CD8-positive, alpha-beta memory T cell (primary cell): ENCODE results near the gene PTGER1. TPM values are rescaled to one million over a fixed set of nuclear protein-coding genes. Genes with fewer than 3 reads are reported as not detected.

Experiments
- CTCF ChIA-PET: fragments of 350-600 bp; sonication (Branson Sonifier 250); formaldehyde crosslinking; loops from one replicate; lab custom pipeline; 2021; ENCODE audit warnings: antibody characterized with exemption; lab: Charles Lee
- POLR2A ChIA-PET: fragments of 350-600 bp; sonication (Branson Sonifier 250); formaldehyde crosslinking; loops from one replicate; lab custom pipeline; 2021; ENCODE audit warnings: antibody characterized with exemption; lab: Charles Lee
- DNase-seq, 5 donors: peaks; one replicate each; pipeline versions ENCODE4 v3.0.0 to v3.0.0-alpha.2; 2020 to 2022; ENCODE audit warnings: mixed read lengths in 1 of 5
- H3K27ac ChIP-seq: one replicate; pipeline ENCODE4 v1.7.0; 2013; ENCODE audit warnings: low read depth, mild to moderate bottlenecking, low read length, moderate library complexity
- H3K27me3 ChIP-seq: 2 replicates; pipeline ENCODE4 v1.7.0; 2013; ENCODE audit warnings: low read length, mild to moderate bottlenecking; ENCODE audit not compliant: insufficient read depth, poor library complexity, severe bottlenecking
- H3K36me3 ChIP-seq: 2 replicates; pipeline ENCODE4 v1.7.0; 2013; ENCODE audit warnings: mild to moderate bottlenecking, low read length, moderate library complexity; ENCODE audit not compliant: insufficient read depth
- H3K4me1 ChIP-seq: 2 replicates; pipeline ENCODE4 v1.7.0; 2013; ENCODE audit warnings: mild to moderate bottlenecking, low read length, moderate library complexity; ENCODE audit not compliant: insufficient read depth
- H3K4me3 ChIP-seq: 2 replicates; pipeline ENCODE4 v1.7.0; 2013; ENCODE audit warnings: mild to moderate bottlenecking, low read length
- H3K9me3 ChIP-seq: 2 replicates; pipeline ENCODE4 v1.7.0; 2013; ENCODE audit warnings: mild to moderate bottlenecking, low read length
- H3K27ac Mint-ChIP-seq, 8 donors: one replicate each; pipeline ENCODE4 v1.8.0; 2020 to 2021; ENCODE audit warnings: mixed read lengths in 8 of 8, mild to moderate bottlenecking in 6 of 8, inconsistent platforms in 3 of 8, moderate library complexity in 3 of 8
- H3K27me3 Mint-ChIP-seq, 2 donors: one replicate each; pipeline ENCODE4 v1.8.0; 2020 to 2021; ENCODE audit warnings: mixed read lengths in 2 of 2, mild to moderate bottlenecking in 1 of 2, moderate library complexity in 1 of 2
- H3K36me3 Mint-ChIP-seq, 3 donors: one replicate each; pipeline ENCODE4 v1.8.0; 2020 to 2021; ENCODE audit warnings: mixed read lengths in 3 of 3, inconsistent platforms in 1 of 3, mild to moderate bottlenecking in 1 of 3
- H3K4me1 Mint-ChIP-seq, 3 donors: one replicate each; pipeline ENCODE4 v1.8.0; 2020 to 2021; ENCODE audit warnings: mixed read lengths in 3 of 3, inconsistent platforms in 1 of 3, mild to moderate bottlenecking in 1 of 3
- H3K4me3 Mint-ChIP-seq, 7 donors: one replicate each; pipeline ENCODE4 v1.8.0; 2020 to 2021; ENCODE audit warnings: mixed read lengths in 7 of 7, mild to moderate bottlenecking in 6 of 7, moderate library complexity in 4 of 7, inconsistent platforms in 2 of 7
- H3K9me3 Mint-ChIP-seq, 5 donors: one replicate each; pipeline ENCODE4 v1.8.0; 2020 to 2022; ENCODE audit warnings: mixed read lengths in 5 of 5, mild to moderate bottlenecking in 3 of 5, moderate library complexity in 2 of 5, inconsistent platforms in 1 of 5
- polyA plus RNA-seq: library from polyadenylated mRNA; unstranded; fragments of 300-500 nt; fragmentation: Illumina TruSeq; gene quantifications from one replicate; pipeline ENCODE4 v1.2.3, GENCODE V29; 2021
- total RNA-seq, 2 experiments: library from RNA; stranded (reverse); gene quantifications; one replicate each; pipeline ENCODE4 v1.2.3, GENCODE V29; 2021

The PTGER1 gene
- total and polyA plus RNA-seq, 3 experiments from 2014 or later = not detected

DNA sequence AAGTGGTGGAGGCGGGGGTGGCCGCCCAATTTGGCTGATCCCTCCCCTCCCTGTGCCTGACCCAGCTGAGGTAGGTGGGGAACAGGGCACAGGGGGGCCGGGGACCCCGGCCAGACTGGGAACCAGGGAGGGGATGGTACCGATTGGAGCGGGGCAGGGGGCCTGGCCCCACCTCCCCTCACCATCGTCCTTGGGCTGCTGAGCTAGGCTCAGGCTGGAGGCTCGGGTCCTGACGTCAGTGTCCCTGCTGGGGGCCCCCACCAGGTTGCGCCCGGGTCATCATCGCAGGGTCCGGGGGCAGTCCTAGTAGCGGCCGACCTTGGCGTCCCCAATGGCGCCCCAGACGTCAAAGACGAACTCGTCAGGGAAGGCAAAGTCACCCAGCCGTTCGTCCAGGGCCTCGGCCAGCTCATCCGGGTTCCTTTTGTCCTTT is 3.0 kb upstream of the PTGER1 start:
- H3K4me1 ChIP-seq = peaks cover 20% of the 10 kb centered on the region
- H3K36me3 ChIP-seq = no peaks in the 10 kb centered on the region
- no peak overlapping the region for H3K4me3 Mint-ChIP-seq
- H3K27ac Mint-ChIP-seq = no peak overlapping the region
- H3K27me3 Mint-ChIP-seq = peaks cover 16 to 19% of the 10 kb centered on the region in 2 donors
- no peak for DNase-seq
- ChIA-PET POLR2A (interaction anchor here (0.9 kb wide), 1 partner anchor 53 kb away, joined by 3 read pairs; no protein-coding TSS in a partner anchor), CTCF (interaction anchor here (1.0 to 5.7 kb wide), 9 partner anchors 9 to 89 kb away, joined by 3 to 29 read pairs (median 8); partner anchors contain the start of gene DNAJB1)
- peaks cover 15% of the 10 kb centered on the region for H3K27me3 ChIP-seq
- no peaks in the 10 kb centered on the region for H3K9me3 Mint-ChIP-seq
- H3K36me3 Mint-ChIP-seq = peaks cover 1 to 21% (median 7%) of the 10 kb centered on the region in 3 donors
- no peaks in the 10 kb centered on the region for H3K9me3 ChIP-seq
- H3K27ac ChIP-seq = no peak overlapping the region
- no peak overlapping the region for H3K4me3 ChIP-seq
- H3K4me1 Mint-ChIP-seq = peaks cover 18 to 35% (median 25%) of the 10 kb centered on the region in 3 donors

DNA sequence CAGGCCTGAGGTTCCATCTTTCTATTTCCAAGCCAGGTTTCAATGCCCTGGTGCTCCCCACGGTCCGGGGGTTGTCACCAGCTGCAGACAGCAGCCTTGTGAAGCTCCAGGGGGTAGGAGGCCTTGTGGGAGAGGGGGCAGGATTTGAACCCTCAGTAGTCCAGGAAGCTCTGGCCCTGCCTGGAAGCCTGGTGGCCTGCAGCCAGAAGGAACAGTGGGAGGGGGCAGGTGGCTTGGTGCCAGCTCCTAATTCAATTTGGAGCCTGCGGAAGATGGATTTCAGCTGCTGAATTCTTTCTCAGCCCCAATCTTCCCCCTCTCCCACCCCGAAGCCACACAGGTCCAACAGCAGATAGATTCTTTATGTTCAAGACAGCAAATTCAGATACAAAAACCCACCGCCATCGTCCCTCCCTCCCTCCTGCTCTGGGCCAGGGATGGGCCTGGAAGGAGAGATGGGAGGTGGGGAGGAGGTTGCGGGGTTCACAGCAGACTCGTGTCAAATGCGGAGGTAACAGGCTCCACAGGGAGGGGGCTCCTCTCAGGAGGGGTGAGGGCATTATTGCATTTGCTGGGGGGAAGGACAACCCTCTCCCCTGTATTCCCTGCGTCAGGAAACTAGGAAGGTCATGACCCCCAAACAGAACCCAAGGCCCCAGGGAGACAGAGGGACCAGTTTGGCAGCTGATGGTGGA is 2.4 kb upstream of the PTGER1 start:
- Mint-ChIP-seq H3K9me3 (no peaks in the 10 kb centered on the region), H3K27ac (no peak overlapping the region), H3K4me1 (peaks cover 21 to 41% (median 30%) of the 10 kb centered on the region in 3 donors), H3K27me3 (peaks cover 19 to 25% of the 10 kb centered on the region in 2 donors), H3K36me3 (peaks cover 1 to 19% (median 7%) of the 10 kb centered on the region in 3 donors), H3K4me3 (peak overlapping the region in 1 of 7 donors; percentile 36)
- Histone ChIP-seq H3K27me3 (peaks cover 20% of the 10 kb centered on the region), H3K36me3 (no peaks in the 10 kb centered on the region), H3K4me3 (no peak overlapping the region), H3K4me1 (peaks cover 25% of the 10 kb centered on the region), H3K27ac (no peak overlapping the region), H3K9me3 (no peaks in the 10 kb centered on the region)
- ChIA-PET POLR2A (interaction anchor here (0.9 kb wide), 1 partner anchor 53 kb away, joined by 3 read pairs; no protein-coding TSS in a partner anchor), CTCF (interaction anchor here (1.4 to 5.7 kb wide), 5 partner anchors 11 to 48 kb away, joined by 3 to 29 read pairs (median 17); no protein-coding TSS in a partner anchor)
- no peak for DNase-seq

DNA sequence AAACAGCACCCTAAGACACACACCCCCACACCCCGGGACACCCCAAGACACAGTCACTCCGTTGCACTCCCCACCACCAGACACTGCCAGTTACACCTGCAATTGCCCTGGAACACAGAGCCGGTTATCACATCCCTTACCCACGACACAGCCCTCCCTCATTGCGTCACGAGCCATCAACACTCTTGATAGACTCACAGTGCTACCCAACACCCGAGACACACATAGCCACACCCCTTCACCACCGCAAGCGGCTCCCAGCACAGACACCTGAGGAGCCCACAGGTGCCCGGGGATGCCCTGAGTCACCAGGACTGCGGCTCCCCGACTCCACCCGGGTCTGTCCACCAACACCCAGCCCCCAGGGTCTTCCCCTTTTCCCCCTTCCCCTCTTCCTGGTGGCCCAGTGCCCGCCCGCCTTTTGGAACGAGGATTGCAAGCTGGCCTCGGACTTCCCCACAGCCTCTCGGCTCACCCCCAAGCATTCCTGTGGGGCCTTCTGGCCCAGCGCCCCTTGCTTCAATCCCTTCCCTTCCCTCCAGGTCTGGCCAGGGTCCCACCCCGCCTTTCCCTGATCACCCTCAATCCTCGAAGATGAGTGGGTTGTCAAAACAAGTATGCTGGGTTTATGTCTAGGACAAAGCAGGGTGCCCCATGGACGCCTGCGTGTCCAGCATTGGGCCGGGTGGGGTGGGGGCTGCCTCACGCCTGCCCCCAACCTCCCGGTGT is 1.7 kb upstream of the PTGER1 start:
- H3K4me3 ChIP-seq = no peak overlapping the region
- no peak overlapping the region for H3K27ac ChIP-seq
- peaks cover 23% of the 10 kb centered on the region for H3K27me3 ChIP-seq
- Mint-ChIP-seq H3K36me3 (peaks cover 0 to 14% (median 7%) of the 10 kb centered on the region in 3 donors), H3K27me3 (peaks cover 19 to 25% of the 10 kb centered on the region in 2 donors), H3K9me3 (no peaks in the 10 kb centered on the region), H3K27ac (peak overlapping the region in 6 of 8 donors; percentile 34 to 81 (median 62)), H3K4me3 (peak overlapping the region in 4 of 7 donors; percentile 4 to 49 (median 32)), H3K4me1 (peaks cover 22 to 48% (median 30%) of the 10 kb centered on the region in 3 donors)
- DNase-seq = peak in 4 of 5 donors; percentile 43 to 75 (median 58)
- ChIA-PET CTCF (interaction anchor here (3.8 to 5.7 kb wide), 2 partner anchors 28 to 45 kb away, joined by 17 to 29 read pairs; no protein-coding TSS in a partner anchor), POLR2A (no interaction called here)
- no peaks in the 10 kb centered on the region for H3K9me3 ChIP-seq
- peaks cover 32% of the 10 kb centered on the region for H3K4me1 ChIP-seq
- H3K36me3 ChIP-seq = no peaks in the 10 kb centered on the region

DNA sequence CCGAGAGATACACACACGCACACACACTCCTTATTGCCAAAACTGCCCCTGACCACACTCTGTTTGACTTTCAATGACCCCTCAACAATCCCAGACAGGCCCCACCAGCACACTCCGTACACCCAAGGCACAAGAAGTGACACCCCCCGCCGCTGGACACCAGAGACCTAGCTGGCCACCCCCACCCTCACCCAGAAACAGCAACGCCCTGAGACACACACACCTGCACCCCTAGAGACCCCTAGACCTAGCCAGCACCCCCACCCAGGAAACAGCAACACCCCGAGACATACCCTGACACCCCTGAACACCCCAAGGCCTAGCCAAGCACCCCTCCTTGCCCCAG is 1.1 kb upstream of the PTGER1 start:
- H3K4me1 ChIP-seq = peaks cover 33% of the 10 kb centered on the region
- H3K36me3 ChIP-seq = no peaks in the 10 kb centered on the region
- DNase-seq = no peak
- peaks cover 23% of the 10 kb centered on the region for H3K27me3 ChIP-seq
- H3K27me3 Mint-ChIP-seq = peaks cover 19 to 25% of the 10 kb centered on the region in 2 donors
- H3K36me3 Mint-ChIP-seq = peaks cover 0 to 12% (median 7%) of the 10 kb centered on the region in 3 donors
- peaks cover 22 to 50% (median 30%) of the 10 kb centered on the region in 3 donors for H3K4me1 Mint-ChIP-seq
- H3K4me3 ChIP-seq = no peak overlapping the region
- no peak overlapping the region for H3K27ac ChIP-seq
- H3K4me3 Mint-ChIP-seq = peak overlapping the region in 5 of 7 donors; percentile 2 to 49 (median 22)
- ChIA-PET POLR2A (no interaction called here), CTCF (no interaction called here)
- H3K9me3 ChIP-seq = no peaks in the 10 kb centered on the region
- no peaks in the 10 kb centered on the region for H3K9me3 Mint-ChIP-seq
- peak overlapping the region in 5 of 8 donors; percentile 51 to 81 (median 64) for H3K27ac Mint-ChIP-seq

DNA sequence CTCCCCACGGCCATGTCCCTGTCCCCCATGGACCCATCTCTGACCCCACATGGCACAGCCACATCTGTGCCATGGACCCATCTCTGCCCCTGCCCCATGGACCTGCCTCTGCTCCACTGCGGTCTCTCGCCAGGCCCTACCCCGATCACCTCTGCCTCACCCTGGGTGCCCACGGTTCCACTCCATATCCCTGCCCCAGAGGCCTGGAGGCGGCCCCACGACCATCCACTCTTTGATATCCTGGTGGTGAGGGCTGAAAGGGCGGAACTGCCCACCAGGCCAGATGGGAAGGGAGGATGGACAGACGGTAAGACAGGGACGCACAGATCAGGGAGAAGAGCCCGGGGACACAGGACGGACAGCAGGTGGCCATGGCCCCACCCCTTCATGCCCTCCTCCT is 327 bp downstream of the PTGER1 start:
- H3K9me3 ChIP-seq = no peaks in the 10 kb centered on the region
- H3K27ac ChIP-seq = no peak overlapping the region
- H3K27ac Mint-ChIP-seq = peak overlapping the region in 4 of 8 donors; percentile 2 to 61 (median 20)
- DNase-seq = no peak
- H3K4me1 ChIP-seq = peaks cover 33% of the 10 kb centered on the region
- peaks cover 2 to 24% (median 7%) of the 10 kb centered on the region in 3 donors for H3K36me3 Mint-ChIP-seq
- H3K27me3 Mint-ChIP-seq = peaks cover 19 to 25% of the 10 kb centered on the region in 2 donors
- no peaks in the 10 kb centered on the region for H3K9me3 Mint-ChIP-seq
- CTCF ChIA-PET = interaction anchor here (0.7 to 1.1 kb wide), 4 partner anchors 10 to 338 kb away, joined by 3 to 4 read pairs (median 3); partner anchors contain the start of gene ASF1B
- POLR2A ChIA-PET = no interaction called here
- no peak overlapping the region for H3K4me3 ChIP-seq
- H3K27me3 ChIP-seq = peaks cover 23% of the 10 kb centered on the region
- H3K4me3 Mint-ChIP-seq = peak overlapping the region in 5 of 7 donors; percentile 23 to 54 (median 44)
- H3K36me3 ChIP-seq = no peaks in the 10 kb centered on the region
- peaks cover 20 to 44% (median 30%) of the 10 kb centered on the region in 3 donors for H3K4me1 Mint-ChIP-seq

DNA sequence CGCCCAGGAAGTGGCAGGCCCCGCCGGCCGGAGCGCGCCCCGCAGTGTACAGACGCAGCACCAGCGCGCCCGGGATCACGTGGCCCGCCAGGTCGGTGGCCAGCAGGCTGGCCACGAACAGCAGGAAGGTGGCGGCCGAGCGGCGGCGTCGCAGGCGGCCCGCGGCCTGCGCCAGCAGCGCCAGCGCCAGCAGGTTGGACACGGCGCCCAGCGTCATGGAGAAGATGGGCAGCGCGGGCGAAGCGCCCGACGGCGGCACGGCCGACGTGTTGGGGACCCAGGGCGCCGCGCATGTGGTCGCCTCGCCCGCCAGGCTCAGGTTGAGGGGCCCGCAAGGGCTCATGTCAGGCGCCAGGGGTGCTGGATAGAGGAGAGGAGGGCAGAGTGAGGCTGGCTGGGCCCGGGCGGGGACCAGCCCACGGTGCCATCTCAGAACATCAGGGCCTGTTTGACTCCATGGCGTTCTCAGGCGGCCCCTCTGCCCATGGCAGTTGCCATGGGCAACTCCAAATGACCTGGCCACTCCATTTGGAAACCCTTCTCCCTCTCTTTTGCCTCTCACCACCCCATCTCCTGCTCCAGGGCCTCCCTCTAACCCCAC is 1.1 kb downstream of the PTGER1 start:
- ChIA-PET CTCF (interaction anchor here (2.2 to 2.7 kb wide), 2 partner anchors 14 to 337 kb away, joined by 13 to 15 read pairs; partner anchors contain the start of gene ASF1B), POLR2A (no interaction called here)
- Mint-ChIP-seq H3K4me3 (peak overlapping the region in 5 of 7 donors; percentile 14 to 64 (median 51)), H3K27ac (peak overlapping the region in 3 of 8 donors; percentile 16 to 61 (median 23)), H3K27me3 (peaks cover 19 to 25% of the 10 kb centered on the region in 2 donors), H3K36me3 (peaks cover 2 to 31% (median 7%) of the 10 kb centered on the region in 3 donors), H3K4me1 (peaks cover 20 to 44% (median 30%) of the 10 kb centered on the region in 3 donors), H3K9me3 (no peaks in the 10 kb centered on the region)
- Histone ChIP-seq H3K4me3 (no peak overlapping the region), H3K9me3 (no peaks in the 10 kb centered on the region), H3K27ac (no peak overlapping the region), H3K27me3 (peaks cover 23% of the 10 kb centered on the region), H3K36me3 (no peaks in the 10 kb centered on the region), H3K4me1 (peaks cover 33% of the 10 kb centered on the region)
- DNase-seq = no peak
